Stimulated activated CD4-positive, alpha-beta T cell treated with anti-CD3 and anti-CD28 coated beads, Interleukin-1b, Interleukin-23, amount 100 ng/mL, for 48 hours (primary cell): ENCODE measurements around the gene KLHL40.
A peak's percentile ranks its signal among the peaks of the same experiment; 100 is the strongest.

Experiments
- DNase-seq: peaks from one replicate; pipeline ENCODE4 v3.0.0-alpha.2; 2020

Gene KLHL40, protein sequence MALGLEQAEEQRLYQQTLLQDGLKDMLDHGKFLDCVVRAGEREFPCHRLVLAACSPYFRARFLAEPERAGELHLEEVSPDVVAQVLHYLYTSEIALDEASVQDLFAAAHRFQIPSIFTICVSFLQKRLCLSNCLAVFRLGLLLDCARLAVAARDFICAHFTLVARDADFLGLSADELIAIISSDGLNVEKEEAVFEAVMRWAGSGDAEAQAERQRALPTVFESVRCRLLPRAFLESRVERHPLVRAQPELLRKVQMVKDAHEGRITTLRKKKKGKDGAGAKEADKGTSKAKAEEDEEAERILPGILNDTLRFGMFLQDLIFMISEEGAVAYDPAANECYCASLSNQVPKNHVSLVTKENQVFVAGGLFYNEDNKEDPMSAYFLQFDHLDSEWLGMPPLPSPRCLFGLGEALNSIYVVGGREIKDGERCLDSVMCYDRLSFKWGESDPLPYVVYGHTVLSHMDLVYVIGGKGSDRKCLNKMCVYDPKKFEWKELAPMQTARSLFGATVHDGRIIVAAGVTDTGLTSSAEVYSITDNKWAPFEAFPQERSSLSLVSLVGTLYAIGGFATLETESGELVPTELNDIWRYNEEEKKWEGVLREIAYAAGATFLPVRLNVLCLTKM

DNA sequence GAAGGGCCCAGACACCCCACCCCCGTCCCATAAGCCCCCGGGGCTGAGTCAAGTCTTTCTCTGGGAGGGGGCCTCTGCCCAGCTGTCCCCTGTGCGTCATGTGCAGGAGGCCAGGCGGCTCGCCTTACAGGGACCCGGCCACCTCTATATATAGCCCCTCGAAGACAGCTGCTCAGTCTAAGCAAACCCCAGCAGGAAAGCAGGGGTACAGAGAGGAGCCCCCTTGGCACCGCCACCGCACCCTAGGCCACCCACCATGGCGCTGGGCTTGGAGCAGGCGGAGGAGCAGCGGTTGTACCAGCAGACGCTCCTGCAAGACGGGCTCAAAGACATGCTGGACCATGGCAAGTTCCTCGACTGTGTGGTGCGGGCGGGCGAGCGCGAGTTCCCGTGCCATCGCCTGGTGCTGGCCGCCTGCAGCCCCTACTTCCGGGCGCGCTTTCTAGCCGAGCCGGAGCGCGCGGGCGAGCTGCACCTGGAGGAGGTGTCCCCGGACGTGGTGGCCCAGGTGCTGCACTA, at the start of gene KLHL40:
TSS of gene KLHL40 (plus strand) at position 175 of the 519 bp plus-strand sequence. CDS start at position 257, 82 bp downstream.
- no peak for DNase-seq

DNA sequence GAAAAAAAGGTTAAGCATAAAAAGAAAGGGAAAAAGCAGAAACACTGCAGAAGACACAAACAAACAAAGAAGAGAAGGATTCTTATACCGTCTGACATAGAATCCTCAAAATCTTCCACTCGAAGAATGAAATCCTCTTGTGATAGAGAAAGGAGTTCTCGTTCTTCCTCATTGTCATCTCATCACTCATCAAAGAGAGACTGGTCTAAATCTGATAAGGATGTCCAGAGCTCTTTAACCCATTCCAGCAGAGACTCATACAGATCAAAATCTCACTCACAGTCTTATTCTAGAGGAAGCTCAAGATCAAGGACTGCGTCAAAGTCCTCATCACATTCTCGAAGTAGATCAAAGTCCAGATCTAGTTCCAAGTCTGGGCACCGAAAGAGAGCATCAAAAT, 48.3 kb upstream of the KLHL40 start:
- no peak for DNase-seq

DNA sequence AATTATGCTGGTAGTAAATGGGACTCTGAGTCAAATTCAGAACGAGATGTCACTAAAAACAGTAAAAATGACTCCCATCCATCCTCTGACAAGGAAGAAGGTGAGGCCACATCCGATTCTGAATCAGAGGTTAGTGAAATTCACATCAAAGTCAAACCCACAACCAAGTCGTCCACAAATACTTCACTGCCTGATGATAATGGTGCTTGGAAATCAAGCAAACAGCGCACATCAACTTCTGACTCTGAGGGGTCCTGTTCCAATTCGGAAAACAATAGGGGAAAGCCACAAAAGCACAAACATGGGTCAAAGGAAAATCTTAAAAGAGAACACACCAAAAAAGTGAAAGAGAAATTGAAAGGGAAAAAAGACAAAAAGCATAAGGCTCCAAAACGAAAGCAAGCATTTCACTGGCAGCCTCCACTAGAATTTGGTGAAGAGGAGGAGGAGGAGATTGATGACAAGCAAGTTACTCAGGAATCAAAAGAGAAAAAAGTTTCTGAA, 46.9 kb upstream of the KLHL40 start:
- DNase-seq = peak; percentile 60

DNA sequence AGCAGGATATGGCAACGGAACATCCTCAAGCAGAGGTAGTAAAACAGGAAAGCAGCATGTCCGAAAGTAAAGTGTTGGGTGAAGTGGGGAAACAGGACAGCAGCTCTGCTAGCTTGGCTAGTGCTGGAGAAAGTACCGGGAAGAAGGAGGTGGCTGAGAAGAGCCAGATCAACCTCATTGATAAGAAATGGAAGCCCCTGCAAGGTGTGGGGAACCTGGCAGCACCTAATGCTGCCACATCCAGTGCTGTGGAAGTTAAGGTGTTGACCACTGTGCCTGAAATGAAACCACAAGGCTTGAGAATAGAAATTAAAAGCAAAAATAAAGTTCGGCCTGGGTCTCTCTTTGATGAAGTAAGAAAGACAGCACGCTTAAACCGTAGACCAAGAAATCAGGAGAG, 46.1 kb upstream of the KLHL40 start:
- no peak for DNase-seq

DNA sequence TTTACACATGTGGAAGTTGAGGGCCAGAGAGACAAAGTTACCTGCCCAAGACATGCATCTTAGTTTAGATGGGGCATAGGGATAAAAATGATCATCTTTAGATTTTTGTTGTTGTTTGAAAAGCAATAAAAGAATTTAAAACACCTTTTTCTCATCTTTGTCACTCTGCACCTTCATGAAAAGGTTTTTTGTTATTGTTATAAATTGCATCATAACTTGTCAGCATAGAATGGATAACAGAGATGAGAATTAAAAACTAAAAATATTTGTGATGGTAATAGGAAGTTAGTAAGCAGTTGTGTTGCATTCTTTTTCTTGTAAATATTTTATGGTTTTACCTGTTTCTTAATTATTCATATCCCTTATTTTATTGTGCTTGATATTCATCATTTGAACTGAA, 45.2 kb upstream of the KLHL40 start:
- no peak for DNase-seq

DNA sequence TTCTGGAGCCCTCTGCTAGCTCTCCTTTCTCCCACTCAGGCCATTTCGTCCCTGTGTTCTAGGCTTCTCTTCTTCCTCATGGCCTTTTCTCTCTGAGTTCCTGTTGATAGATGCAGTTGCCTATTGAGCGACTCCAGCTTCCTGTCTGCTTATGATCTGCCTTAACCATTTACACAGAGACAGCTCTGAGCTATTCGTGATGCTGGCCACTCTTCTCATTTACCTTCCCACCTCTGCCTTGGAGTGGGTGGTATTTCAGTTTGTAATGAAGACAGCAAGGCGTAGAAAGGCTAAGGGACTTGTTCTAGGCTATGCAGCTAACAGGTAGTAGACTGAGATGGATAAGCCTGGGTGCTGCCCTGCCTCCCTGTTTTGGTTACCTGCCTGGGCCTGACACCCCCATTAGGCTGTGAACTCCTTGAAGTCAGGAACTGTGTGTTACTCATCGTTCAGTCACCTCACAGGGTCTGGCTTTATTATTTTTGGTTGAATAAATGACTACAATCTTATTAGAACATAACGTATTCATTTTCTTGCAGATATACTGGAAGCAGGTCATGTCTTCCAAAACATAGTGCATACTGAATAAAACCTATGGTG, 44.5 kb upstream of the KLHL40 start:
- no peak for DNase-seq

DNA sequence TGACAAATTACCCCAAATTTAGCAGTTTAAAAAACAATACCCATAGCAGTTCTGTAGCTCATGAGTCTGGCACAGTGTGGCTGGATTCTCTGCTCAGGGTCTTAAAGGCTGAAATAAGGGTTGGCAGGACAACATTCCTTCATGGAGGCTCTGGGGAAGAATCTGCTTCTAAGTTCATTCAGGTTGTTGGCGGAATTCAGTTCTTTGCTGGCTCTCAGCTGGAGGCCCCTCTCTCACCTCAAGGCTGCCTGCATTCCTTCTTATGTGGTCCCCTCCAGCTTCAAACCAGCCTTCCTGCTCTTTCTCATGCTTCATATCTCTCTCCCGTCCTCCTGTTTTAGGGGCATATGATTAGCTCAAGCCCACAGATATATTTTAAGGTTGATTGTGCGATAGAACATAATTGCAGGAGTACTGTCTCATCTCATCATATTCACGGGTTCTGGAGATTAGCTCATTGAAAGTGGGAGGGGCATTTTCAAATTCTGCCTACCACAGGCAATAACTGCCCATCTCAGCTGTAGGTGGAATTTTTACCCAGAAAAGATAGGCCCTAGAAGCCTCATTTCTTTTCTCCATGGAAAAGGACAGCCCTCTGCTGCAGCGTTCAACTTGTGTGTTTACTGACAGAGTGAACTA, 37.4 kb upstream of the KLHL40 start:
- no peak for DNase-seq

DNA sequence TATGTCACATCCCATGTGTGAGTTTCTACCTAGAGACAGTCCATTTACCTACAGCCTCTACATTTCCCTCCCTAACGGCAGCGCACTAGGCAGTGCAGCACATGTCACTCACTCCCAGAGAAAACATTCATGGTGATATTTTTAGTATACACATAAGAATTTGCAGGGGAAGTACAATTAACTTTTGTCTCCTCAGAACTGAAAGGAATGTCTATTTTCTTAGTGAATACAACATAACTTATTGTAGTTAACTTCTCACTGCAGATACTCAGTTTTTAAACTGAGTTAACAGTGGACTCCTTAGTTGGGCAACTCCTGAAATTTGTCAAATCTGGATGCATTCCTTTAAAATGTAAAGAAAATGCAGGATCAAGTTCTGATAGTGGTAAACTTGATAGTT, 36.3 kb upstream of the KLHL40 start:
- no peak for DNase-seq

DNA sequence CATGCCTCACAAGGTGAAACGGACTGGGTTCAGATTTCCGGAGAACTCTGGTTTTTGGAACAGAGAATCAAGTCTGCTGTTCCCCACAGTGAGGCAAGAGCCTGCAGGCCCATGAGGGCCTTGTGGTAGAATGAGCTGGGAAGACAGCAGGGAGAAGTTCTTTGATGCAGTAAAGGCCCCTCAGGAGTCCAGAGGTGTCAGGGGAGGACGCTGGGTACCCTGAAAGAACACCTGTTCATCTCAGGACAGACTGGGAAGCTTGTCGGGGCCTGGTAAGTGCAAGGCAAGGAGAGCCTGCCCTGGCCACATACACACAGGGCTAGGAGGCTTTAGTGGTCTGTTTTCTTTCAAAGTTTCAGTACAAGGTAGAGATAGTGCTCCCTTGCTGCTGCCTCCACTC, 35.6 kb upstream of the KLHL40 start:
- DNase-seq = no peak

DNA sequence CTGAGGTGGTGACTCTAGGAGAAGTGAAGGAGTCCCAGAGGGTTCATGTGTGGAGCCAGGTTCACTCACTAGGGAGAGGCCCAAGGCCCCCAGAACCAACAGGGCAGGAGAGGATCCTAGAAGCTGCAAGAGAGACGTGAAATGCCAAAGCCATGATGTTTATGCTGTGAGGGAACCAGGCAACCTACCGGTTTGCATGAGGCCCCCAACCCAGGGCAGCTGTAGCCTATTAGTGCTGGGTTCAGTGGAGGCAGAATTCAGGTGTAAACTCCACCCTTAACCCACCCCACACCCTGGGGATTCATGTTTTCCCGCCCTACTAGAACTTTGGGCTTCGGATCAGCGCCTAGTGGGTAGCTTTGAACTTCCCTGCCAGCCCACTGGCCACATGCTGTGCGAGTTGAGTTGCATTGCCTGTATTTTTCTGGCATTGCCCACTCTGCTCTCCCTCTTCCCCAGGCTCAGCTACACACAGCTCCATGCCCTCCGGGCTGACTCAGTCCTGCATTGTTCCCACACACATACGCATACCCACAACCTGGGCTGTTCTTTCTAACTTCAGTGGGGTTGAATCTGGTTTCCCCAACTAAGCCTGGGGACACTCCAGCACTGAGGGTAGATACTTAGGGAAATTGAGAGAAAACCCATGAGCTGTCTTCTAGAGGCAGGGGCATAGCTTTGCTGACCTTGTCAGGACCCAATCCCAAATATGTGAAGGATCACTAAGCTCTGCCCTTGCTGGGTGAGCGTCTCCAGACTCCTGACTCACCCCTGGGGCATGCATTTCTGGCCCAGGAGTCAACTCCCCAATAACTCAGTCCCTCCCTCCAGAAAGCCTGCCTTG, 33.9 kb upstream of the KLHL40 start:
- no peak for DNase-seq

DNA sequence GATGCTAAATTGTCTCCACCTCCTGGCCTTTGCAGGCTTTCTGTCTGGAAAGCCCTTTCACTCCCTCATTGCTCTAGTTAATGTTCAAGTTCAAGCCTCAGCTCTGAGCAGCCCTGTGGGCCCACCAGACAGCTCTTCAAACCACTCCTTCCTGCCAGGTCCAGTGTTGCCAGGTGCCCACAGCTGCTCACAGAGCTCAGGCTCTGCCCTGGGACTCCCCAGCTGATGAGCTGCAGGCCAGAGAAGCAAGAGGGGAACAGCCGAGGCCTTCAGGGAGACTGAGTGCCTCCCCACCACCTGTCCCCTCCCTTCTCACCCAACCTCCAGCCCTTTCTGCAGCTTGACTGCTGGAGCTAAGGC, 33.1 kb upstream of the KLHL40 start:
- DNase-seq = no peak

DNA sequence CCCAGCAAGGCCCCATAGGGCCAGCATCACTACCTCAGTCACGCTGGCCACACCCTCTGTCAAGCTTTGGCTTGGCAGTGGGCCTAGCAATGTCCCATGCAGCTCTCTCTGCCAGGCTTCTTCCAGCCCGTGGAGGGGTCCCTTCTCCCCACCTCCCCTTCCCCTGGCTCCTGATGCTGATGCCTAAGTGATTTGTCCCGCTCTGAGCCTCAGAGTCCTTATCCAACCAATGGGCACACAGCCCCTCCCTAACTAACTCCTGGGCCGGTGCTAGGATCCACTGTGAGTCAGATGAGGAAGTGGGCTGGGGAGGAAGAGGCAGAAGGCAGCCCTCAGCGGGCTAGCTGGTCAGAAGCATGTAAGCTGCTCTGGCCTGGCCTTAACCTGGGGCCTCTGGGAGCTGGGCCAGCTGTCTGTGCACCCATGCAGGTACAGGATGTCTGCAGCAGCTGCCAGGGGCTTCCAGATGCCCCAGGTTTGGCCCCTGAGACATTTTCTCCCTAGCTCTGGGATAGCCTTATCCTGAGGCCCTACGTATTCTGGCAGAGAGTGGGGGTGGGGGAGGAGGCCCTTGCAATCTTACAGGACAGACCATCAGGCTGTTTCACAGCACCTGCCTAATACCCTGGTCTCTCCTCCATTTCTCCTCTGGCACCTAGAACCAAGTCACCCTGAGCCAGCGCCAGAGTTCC, 32.6 kb upstream of the KLHL40 start:
- DNase-seq = no peak

DNA sequence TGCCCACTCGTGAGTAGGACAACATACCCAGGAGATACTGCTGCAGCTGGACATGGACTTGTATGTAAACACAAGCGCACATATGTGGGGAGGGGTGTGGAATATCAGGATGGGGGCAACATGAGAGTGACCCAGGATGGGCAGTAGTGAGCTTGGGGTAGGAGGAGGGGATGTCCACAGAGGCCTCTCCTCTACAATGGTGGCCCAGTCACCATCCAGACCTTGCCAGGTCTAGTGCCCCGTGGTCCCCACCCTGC, 32.1 kb upstream of the KLHL40 start:
- DNase-seq = no peak

DNA sequence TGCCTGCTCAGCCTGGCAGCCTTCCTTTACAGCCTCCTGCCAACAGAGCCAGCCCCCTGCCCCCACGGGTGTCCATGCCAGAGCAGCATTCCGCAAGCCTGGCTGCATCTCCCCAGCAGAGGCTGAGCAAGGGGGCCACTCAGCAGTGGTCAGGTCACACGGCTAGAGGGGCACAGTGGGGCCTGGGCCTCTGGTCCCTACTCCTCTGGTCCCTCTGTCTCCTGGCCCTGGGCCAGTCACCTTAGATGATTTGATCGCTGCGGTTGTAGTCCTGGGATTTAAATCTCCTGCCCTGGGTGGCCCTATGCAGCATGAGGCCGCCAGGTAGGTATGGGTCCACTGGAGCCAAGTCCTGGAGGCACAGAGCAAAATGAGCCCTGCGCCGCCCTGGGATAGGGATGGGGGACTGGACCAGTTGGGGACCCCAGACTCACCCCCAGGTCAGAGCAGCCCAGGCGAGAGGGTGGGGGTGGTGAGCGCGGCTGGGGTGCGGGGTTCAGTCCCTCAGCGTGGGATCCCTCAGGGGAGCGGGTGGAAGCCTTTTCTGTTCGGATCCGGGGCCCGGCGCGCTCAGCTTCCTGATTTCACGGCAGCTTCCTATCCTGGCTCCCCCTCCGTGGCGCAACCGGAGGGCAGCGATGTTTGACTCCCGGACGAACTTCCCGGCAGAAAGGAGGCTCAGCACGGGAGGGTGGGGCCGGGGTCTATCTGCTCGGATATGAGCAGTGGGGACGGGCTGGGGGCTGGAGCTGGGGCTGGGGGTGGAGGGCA, 31.6 kb upstream of the KLHL40 start, which contains the start of gene ZBTB47:
TSS of gene ZBTB47 (plus strand) at position 138 of the 771 bp plus-strand sequence. CDS start 4,659 bp downstream, outside the sequence.
- no peak for DNase-seq

DNA sequence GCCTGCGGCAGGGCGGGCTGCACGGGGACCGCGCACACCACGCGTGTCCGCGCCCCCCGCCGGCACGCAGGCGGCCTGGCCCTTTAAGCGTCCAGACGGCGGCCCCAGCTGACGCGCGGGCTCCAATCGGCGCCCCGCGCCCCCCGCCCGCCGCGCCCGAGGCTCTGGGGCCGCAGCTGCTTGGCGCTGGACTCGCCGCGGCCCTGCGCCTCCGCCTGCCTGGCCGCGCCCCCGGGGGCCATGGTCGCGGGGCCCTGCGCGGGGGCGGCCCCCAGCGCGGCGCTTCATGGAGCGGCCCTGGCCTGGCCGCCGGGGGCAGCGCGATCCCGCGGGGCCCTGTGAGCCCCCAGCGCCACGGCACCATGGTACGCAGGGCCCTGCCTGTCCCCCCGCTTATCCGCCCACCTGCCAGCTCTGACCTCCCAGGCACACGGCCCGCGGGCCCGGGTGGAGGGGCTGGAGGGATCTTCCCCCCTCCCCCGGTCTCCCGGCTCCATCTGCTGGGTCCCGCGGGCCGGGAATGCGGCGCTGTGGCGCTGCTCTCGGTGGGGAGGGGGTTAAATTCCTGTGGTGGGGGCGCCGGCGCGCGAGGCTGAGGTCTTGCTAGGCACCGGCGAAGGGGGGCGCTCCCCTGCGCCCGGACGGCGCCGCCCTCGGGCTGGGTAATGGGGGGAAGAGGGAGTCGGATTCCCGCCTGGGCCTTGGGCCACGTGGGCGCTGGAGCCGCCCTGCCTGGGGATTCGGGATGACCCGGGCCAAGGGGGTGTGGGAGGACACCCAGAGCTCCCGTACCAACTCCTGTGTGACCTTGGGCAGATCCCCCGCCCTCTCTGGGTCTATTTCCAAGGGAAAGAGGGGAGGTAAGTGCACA, 30.8 kb upstream of the KLHL40 start:
- no peak for DNase-seq

DNA sequence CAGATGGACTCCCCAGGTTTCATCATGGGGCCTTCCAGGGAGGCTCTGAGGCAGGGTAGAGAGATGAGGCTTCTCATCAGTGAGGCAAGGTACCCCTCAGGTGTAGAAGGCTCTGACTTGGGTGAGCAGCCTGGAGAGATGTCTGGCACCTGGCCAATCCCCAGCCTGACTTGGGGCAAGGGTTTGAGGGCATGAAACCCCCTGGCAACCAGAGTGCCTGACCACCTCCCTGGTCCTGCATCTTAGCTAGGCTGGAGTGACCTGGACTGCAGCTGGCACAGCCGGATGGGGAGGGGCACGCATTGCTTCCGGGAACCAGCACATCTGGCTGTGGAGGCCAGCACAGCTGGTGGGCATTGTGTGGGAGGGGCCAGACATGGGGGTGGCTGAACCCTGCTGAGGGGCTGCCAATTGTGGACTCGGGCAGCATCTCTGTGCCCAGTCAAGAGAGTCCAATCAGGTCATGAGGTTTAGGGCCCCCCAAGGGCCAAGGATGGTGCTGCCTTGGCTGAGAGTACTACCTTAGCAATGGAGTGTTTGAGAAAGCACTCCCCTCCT, 29.9 kb upstream of the KLHL40 start:
- DNase-seq = no peak

DNA sequence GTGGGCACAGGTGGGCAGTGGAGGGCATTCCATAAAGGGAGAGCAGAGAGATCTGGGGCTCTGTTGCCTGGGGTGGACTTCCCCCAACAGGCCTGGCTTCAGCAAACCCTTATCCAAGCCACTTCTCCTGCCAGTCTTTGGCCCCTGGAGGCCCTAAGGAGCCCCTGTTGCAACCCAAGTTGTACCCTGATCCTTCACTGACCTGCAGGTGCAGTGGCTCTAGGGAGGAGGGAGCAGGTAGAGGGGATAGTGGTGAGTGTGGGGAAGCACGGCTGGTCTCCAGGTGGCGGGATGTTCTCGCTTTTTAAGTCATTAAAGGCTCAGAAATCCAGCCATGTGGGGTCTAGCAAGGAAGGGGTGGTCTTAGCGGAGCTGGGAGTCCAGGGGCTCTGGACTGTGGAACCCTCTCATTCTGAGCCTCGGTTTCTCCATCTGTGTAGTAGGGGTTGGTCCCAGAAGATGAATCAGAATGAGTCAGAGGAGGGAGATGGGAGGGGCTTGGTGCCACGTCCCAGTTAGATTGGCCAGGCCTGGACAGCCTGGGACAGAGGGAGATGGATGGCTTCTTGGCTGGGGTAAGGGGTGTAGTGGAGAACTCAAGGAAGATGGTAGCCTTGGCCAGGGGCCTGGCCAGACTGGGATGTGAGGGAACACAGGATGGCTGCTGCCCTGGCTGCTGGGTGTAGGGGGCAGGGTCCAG, 29.2 kb upstream of the KLHL40 start:
- no peak for DNase-seq

DNA sequence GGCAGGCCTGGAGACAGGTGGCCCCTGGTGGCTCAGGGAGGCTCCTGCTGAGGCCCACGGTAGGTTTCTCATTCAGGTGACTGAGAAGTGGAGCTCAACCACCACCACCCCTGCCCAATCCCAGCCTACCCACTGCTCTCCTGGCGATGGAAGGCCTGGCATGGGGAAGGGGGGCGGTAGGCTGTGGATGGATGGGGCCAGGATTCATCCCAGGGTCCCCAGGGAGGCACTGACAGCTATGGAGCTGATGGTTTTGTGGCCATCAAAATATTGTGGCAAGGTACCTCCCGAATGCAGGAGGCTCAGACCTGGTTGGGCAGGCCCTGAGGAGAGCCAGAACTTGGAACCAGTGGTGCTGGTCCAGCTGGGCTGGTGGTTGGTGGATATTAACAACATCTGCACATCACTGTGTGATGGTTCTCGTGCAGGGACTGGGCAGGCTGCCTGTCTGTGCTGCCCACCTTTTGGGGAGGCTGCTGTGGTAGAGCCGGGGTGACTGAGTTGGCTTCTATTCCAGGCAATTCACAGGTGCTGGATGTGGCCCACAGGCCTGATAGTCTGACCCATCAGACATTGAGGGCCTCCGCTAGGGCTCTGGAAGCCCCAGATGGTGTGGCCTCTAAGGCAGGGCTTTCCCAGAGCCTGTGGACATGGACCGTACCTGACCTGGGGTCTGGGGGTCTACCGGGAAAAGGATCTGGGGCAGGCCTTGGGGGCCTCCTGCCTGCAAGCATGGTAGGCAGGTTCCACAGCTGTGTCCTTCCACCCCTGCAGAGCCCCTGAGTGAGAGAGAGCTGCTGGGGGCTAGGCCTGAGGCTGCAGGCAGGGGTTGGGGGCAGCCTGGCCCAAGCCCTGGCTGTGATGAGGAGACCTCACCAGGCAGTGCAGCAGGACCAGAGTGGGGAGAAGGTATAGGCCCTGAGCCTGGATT, 28.4 kb upstream of the KLHL40 start:
- DNase-seq = no peak
